Measurements from ENCODE around the gene FAM98C. TPM values are rescaled to one million over a fixed set of nuclear protein-coding genes. Genes with fewer than 3 reads are reported as not detected.
"Not testable (repeated sequence)": the region's sequence is repeated elsewhere in the genome, so short reads cannot be mapped to it uniquely, and the experiment has no call there.

Gene FAM98C
- total RNA-seq, 1 donor: 11.6 TPM

DNA sequence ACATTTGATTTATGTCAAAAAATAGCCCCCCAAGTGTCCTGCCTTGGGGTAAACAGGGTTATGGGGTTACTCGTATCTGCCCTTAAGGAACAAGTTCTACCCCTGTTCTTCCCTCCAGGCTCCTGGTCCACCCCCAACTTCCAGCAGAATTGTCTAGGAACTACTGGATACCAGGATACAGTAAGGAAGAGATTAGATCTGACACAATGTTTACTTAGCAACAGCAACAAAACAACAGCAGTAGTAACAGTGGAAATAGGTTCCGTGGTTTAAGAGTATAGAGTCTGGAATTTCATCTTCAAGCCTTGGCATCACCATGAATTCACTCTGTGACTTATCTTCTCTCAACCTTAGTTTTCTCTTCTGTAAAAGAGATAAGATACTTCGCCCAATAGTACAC lies 1.7 kb upstream of the FAM98C start:
- Histone ChIP-seq H3K27me3 (ENCODE audit: insufficient read depth, low read length) (peaks cover 13% of the 10 kb centered on the region), H3K4me1 (ENCODE audit: insufficient read depth, low read length) (peaks cover 11% of the 10 kb centered on the region), H3K9me3 (ENCODE audit: low read depth, low read length) (no peaks in the 10 kb centered on the region), H3K4me3 (ENCODE audit: low read length) (no peak overlapping the region)

DNA sequence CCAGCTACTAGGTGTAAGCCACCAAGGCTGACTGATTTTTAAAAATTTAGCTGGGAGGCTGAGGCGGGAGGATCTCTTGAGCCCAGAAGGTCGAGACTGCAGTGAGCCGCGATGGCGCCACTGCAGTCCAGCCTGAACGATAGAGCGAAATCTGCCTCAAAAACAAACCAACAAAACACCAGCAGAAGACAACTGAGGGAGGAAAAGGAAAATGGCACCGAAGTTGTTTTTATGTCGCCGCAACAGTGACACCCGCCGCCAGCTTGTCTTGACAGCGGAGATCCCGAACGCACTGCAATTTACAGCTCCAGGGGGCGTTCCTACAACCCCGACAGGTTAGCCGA lies 298 bp upstream of the FAM98C start:
- H3K4me3 ChIP-seq (ENCODE audit: low read length): peak overlapping the region; percentile 33
- H3K27me3 ChIP-seq (ENCODE audit: insufficient read depth, low read length): peaks cover 2% of the 10 kb centered on the region
- peaks cover 11% of the 10 kb centered on the region for H3K4me1 ChIP-seq (ENCODE audit: insufficient read depth, low read length)
- no peaks in the 10 kb centered on the region for H3K9me3 ChIP-seq (ENCODE audit: low read depth, low read length)

- Histone ChIP-seq H3K9me3 (ENCODE audit: low read depth, low read length) (no peaks in the 10 kb centered on the region), H3K4me3 (ENCODE audit: low read length) (no peak overlapping the region), H3K27me3 (ENCODE audit: insufficient read depth, low read length) (no peaks in the 10 kb centered on the region), H3K4me1 (ENCODE audit: insufficient read depth, low read length) (peaks cover 14% of the 10 kb centered on the region)
Measured at GRCh38 chr19:38404858-38405257, 2.0 kb downstream of the FAM98C start.

DNA sequence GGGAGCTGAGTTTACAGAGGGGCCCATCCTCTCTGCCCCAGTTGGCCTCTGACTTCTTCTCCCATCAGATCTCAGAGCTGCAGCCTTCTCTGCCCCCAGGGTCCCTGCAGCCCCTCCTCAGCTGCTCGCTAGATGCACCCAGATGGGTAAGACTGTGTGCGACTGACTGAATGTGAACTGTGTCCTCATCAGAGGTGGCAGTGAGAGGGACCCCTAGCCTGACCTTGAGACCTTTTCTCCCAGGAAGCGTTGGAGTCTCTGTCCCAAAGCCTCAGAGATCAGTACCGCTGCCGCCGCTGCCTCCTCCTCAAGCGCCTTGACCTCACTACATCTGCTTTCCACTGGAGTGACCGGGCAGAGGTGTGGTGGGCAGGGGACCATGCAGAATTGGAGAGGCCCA lies 2.4 kb downstream of the FAM98C start:
- no peak overlapping the region for H3K4me3 ChIP-seq (ENCODE audit: low read length)
- H3K9me3 ChIP-seq (ENCODE audit: low read depth, low read length): no peaks in the 10 kb centered on the region
- peaks cover 16% of the 10 kb centered on the region for H3K4me1 ChIP-seq (ENCODE audit: insufficient read depth, low read length)
- H3K27me3 ChIP-seq (ENCODE audit: insufficient read depth, low read length): no peaks in the 10 kb centered on the region

- H3K9me3 ChIP-seq (ENCODE audit: low read depth, low read length): no peaks in the 10 kb centered on the region
- H3K4me1 ChIP-seq (ENCODE audit: insufficient read depth, low read length): peaks cover 5% of the 10 kb centered on the region
- no peaks in the 10 kb centered on the region for H3K27me3 ChIP-seq (ENCODE audit: insufficient read depth, low read length)
Measured at GRCh38 chr19:38409631-38410133, 6.8 kb downstream of the FAM98C start.

DNA sequence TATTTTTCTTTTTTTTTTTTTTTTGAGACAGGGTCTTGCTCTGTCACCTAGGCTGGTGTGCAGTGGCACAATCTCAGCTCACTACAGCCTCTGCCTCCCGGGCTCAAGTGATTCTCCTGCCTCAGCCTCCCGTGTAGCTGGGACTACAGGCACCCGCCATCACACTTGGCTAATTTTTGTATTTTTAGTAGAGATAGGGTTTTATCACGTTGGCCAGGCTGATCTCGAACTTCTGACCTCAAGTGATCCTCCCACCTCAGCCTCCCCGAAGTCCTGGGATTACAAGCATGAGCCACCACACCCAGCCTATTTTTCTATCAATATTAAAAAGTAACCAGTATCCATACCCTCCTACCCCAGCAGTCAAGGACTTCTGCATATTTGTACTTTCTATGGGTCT lies 7.5 kb downstream of the FAM98C start:
- H3K4me3 ChIP-seq (ENCODE audit: low read length); H3K9me3 ChIP-seq (ENCODE audit: low read depth, low read length); H3K4me1 ChIP-seq (ENCODE audit: insufficient read depth, low read length); H3K27me3 ChIP-seq (ENCODE audit: insufficient read depth, low read length): not testable (repeated sequence)

More at GRCh38 chr19:38409631-38410133, 6.8 kb downstream of the FAM98C start:
- H3K4me3 ChIP-seq (ENCODE audit: low read length): no peak overlapping the region

GRCh38 chr19:38411041-38411712 lies 8.3 kb downstream of the FAM98C start:
- Histone ChIP-seq H3K4me1 (ENCODE audit: insufficient read depth, low read length) (peaks cover 4% of the 10 kb centered on the region), H3K4me3 (ENCODE audit: low read length) (no peak overlapping the region), H3K27me3 (ENCODE audit: insufficient read depth, low read length) (no peaks in the 10 kb centered on the region), H3K9me3 (ENCODE audit: low read depth, low read length) (no peaks in the 10 kb centered on the region)

DNA sequence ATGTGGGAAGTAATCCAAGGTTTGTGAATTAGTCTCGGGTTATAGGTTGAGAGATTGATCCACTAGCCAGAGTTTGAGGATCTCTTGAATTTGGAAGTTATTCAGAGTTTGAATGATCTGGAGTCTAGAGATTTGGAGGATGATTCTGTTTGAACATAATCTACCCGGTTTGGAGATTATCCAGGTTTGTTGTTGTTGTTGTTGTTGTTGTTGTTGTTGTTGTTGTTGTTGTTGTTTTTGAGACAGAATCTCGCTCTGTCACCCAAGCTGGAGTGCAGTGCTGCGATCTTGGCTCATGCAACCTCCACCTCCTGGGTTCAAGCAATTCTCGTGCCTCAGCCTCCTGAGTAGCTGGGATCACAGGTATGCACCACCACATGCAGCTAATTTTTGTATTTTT lies 9.0 kb downstream of the FAM98C start:
- H3K4me3 ChIP-seq (ENCODE audit: low read length); H3K27me3 ChIP-seq (ENCODE audit: insufficient read depth, low read length); H3K9me3 ChIP-seq (ENCODE audit: low read depth, low read length); H3K4me1 ChIP-seq (ENCODE audit: insufficient read depth, low read length): not testable (repeated sequence)

DNA sequence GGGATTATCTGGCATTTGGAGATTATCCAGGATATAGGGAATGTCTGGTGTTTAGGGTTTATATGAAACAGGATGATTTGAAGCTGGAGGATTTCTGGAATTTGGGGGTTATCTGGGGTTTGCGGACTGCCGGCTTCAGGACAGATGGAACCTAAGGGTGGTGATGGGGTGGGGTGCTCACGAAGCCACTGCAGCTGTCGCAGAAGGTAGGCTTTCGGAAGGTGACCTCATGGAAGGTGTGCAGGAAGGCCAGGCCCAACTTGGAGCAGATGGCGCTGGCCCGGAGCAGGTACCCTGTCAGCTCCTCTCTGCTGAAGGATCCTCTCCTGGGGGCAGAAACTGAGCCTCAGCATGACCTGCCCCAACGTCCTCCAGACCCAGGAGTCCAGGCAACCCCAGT lies 9.6 kb downstream of the FAM98C start:
- Histone ChIP-seq H3K27me3 (ENCODE audit: insufficient read depth, low read length) (no peaks in the 10 kb centered on the region), H3K4me3 (ENCODE audit: low read length) (no peak overlapping the region), H3K4me1 (ENCODE audit: insufficient read depth, low read length) (peaks cover 10% of the 10 kb centered on the region), H3K9me3 (ENCODE audit: low read depth, low read length) (no peaks in the 10 kb centered on the region)

- H3K4me1 ChIP-seq (ENCODE audit: insufficient read depth, low read length): peaks cover 14% of the 10 kb centered on the region
- H3K27me3 ChIP-seq (ENCODE audit: insufficient read depth, low read length): no peaks in the 10 kb centered on the region
- no peak overlapping the region for H3K4me3 ChIP-seq (ENCODE audit: low read length)
- H3K9me3 ChIP-seq (ENCODE audit: low read depth, low read length): no peaks in the 10 kb centered on the region
Measured at GRCh38 chr19:38412961-38413360, 10.1 kb downstream of the FAM98C start.

DNA sequence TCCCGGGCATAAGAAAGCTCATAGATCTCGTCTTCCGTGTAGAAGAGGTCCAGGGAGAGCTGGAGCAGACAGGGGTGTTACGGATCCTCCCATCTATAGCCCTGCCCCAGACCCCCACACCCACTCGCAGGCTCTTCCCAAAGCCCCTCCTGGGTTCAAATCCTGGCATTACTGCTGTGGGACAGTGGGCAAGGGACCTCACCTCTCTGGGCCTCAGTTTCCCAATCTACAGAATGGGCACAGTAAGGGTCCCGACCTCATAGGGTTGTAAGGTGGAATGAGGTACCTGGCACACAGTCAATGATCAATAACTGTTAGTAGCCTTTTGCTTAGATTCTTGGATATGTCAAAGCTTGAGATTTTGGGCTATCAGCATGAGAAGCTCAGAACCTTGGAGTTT lies 10.5 kb downstream of the FAM98C start:
- Histone ChIP-seq H3K4me3 (ENCODE audit: low read length) (no peak overlapping the region), H3K27me3 (ENCODE audit: insufficient read depth, low read length) (no peaks in the 10 kb centered on the region), H3K4me1 (ENCODE audit: insufficient read depth, low read length) (peaks cover 19% of the 10 kb centered on the region), H3K9me3 (ENCODE audit: low read depth, low read length) (no peaks in the 10 kb centered on the region)

DNA sequence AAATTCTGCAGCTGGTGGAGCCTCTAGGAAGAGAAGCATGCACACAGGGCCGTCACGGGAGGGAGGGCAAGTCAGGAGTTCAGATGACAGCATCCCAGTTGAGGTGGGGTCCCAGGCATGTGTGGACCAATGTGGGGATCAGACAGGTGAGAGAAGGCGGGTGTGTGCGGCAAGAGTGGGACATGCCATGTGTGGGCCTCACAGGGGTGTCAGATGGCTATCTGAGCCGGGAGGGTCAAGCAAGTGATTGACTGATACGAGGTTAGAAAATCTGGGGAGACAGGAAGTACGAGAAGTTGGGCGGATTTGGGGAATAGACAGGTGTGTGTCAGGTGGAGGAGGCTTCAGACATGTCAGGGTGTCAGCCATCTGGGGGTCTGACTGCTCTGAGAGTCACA lies 14.3 kb downstream of the FAM98C start:
- H3K27me3 ChIP-seq (ENCODE audit: insufficient read depth, low read length): no peaks in the 10 kb centered on the region
- H3K9me3 ChIP-seq (ENCODE audit: low read depth, low read length): no peaks in the 10 kb centered on the region
- H3K4me3 ChIP-seq (ENCODE audit: low read length): no peak overlapping the region
- peaks cover 19% of the 10 kb centered on the region for H3K4me1 ChIP-seq (ENCODE audit: insufficient read depth, low read length)

- Histone ChIP-seq H3K4me3 (ENCODE audit: low read length) (peak overlapping the region; percentile 33), H3K9me3 (ENCODE audit: low read depth, low read length) (no peaks in the 10 kb centered on the region), H3K27me3 (ENCODE audit: insufficient read depth, low read length) (no peaks in the 10 kb centered on the region), H3K4me1 (ENCODE audit: insufficient read depth, low read length) (peaks cover 19% of the 10 kb centered on the region)
Measured at GRCh38 chr19:38417544-38418506, 14.9 kb downstream of the FAM98C start.

GRCh38 chr19:38420935-38421334 lies 18.0 kb downstream of the FAM98C start:
- H3K9me3 ChIP-seq (ENCODE audit: low read depth, low read length): no peaks in the 10 kb centered on the region
- no peaks in the 10 kb centered on the region for H3K27me3 ChIP-seq (ENCODE audit: insufficient read depth, low read length)
- peaks cover 42% of the 10 kb centered on the region for H3K4me1 ChIP-seq (ENCODE audit: insufficient read depth, low read length)
- no peak overlapping the region for H3K4me3 ChIP-seq (ENCODE audit: low read length)

DNA sequence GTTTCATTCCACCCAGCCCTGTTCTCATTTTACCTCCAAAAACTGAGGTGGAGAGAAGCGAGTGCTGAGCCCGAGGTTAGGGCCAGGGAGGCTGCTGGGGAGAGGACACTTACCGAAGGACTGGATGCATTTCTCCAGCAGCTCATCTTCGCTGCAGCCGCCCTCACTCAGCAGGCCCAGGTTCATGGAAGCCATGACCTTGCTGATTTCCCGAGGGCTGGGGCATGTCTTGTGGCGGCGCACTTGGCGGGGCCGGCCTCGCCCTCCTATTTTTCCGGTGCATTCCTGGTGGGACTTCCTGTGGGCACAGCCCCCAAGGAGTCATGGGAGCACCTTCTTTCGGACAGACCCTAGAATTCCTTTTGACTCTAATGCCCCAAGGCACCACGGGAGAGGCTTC lies 19.0 kb downstream of the FAM98C start:
- H3K9me3 ChIP-seq (ENCODE audit: low read depth, low read length): no peaks in the 10 kb centered on the region
- H3K27me3 ChIP-seq (ENCODE audit: insufficient read depth, low read length): no peaks in the 10 kb centered on the region
- H3K4me1 ChIP-seq (ENCODE audit: insufficient read depth, low read length): peaks cover 46% of the 10 kb centered on the region
- no peak overlapping the region for H3K4me3 ChIP-seq (ENCODE audit: low read length)
